HepG2 (cell line): ENCODE data around the gene SLC51B. TPM values are rescaled to one million over a fixed set of nuclear protein-coding genes. Genes with fewer than 3 reads are reported as not detected.

Source experiments
- CHD4 ChIP-seq: fragments of 200-600 bp; sonication (generic); IDR thresholded peaks from 2 replicates; pipeline ENCODE4 v1.7.0; 2017; ENCODE audit warnings: mild to moderate bottlenecking, low read length, borderline replicate concordance
- EEA1 ChIP-seq: sonication (generic); formaldehyde crosslinking; IDR thresholded peaks from 2 replicates; pipeline ENCODE4 v1.5.1; 2020; ENCODE audit warnings: mild to moderate bottlenecking, missing genetic modification reagents, borderline replicate concordance
- HNF4A ChIP-seq: sonication (generic); formaldehyde crosslinking; IDR thresholded peaks from 2 replicates; pipeline ENCODE4 v1.4.0; 2020; ENCODE audit warnings: missing genetic modification reagents
- HOXD1 ChIP-seq: sonication (generic); formaldehyde crosslinking; IDR thresholded peaks from 2 replicates; pipeline ENCODE4 v1.5.0; 2020; ENCODE audit warnings: missing genetic modification reagents
- KDM5A ChIP-seq: fragments of 200-600 bp; sonication (generic); IDR thresholded peaks from 2 replicates; pipeline ENCODE4 v1.7.0; 2018; ENCODE audit warnings: antibody characterized with exemption, mild to moderate bottlenecking, low read length, borderline replicate concordance
- MEIS1 ChIP-seq: sonication (generic); formaldehyde crosslinking; IDR thresholded peaks from 2 replicates; pipeline ENCODE4 v1.9.0; 2021; ENCODE audit warnings: mild to moderate bottlenecking, missing genetic modification reagents, moderate library complexity, borderline replicate concordance
- MYC ChIP-seq: sonication (generic); formaldehyde crosslinking; IDR thresholded peaks from 2 replicates; pipeline ENCODE4 v1.9.0; 2021; ENCODE audit warnings: missing genetic modification reagents, borderline replicate concordance
- NFATC3 ChIP-seq: sonication (generic); formaldehyde crosslinking; IDR thresholded peaks from 2 replicates; pipeline ENCODE4 v1.5.1; 2020; ENCODE audit warnings: mild to moderate bottlenecking, missing genetic modification reagents
- PRMT3 ChIP-seq: sonication (generic); formaldehyde crosslinking; IDR thresholded peaks from 2 replicates; pipeline ENCODE4 v1.8.1; 2022; ENCODE audit warnings: low read depth, mild to moderate bottlenecking, moderate library complexity, missing genetic modification reagents, borderline replicate concordance
- RCOR2 ChIP-seq: IDR thresholded peaks from 2 replicates; pipeline ENCODE4 v1.6.1; 2016; ENCODE audit warnings: missing biosample characterization, missing genetic modification reagents
- RFX5 ChIP-seq: IDR thresholded peaks from 2 replicates; pipeline ENCODE4 v1.6.1; 2011; ENCODE audit warnings: low read depth, low read length, improper control_type of control experiment
- SALL1 ChIP-seq: sonication (generic); formaldehyde crosslinking; IDR thresholded peaks from 2 replicates; pipeline ENCODE4 v1.8.0; 2022; ENCODE audit warnings: mild to moderate bottlenecking, missing genetic modification reagents
- ZBTB1 ChIP-seq: sonication (generic); formaldehyde crosslinking; IDR thresholded peaks from 2 replicates; pipeline ENCODE4 v1.4.0; 2020; ENCODE audit warnings: missing genetic modification reagents, borderline replicate concordance
- ZBTB42 ChIP-seq: sonication (generic); formaldehyde crosslinking; IDR thresholded peaks from 2 replicates; pipeline ENCODE4 v1.5.0; 2020; ENCODE audit warnings: mild to moderate bottlenecking, missing genetic modification reagents
- ZBTB46 ChIP-seq: sonication (generic); formaldehyde crosslinking; IDR thresholded peaks from 2 replicates; pipeline ENCODE4 v1.4.0; 2020; ENCODE audit warnings: mild to moderate bottlenecking, missing genetic modification reagents, borderline replicate concordance
- ZMYM4 ChIP-seq: sonication (generic); formaldehyde crosslinking; IDR thresholded peaks from 2 replicates; pipeline ENCODE4 v1.8.1; 2023; ENCODE audit warnings: mild to moderate bottlenecking, missing genetic modification reagents
- ZNF18 ChIP-seq: sonication (generic); formaldehyde crosslinking; IDR thresholded peaks from 2 replicates; pipeline ENCODE4 v1.8.0; 2022; ENCODE audit warnings: mild to moderate bottlenecking, missing genetic modification reagents; ENCODE audit not compliant: insufficient replicate concordance
- ZNF441 ChIP-seq: sonication (generic); formaldehyde crosslinking; IDR thresholded peaks from 2 replicates; pipeline ENCODE4 v1.7.0; 2021; ENCODE audit warnings: missing genetic modification reagents, borderline replicate concordance
- ZNF562 ChIP-seq: sonication (generic); formaldehyde crosslinking; IDR thresholded peaks from 2 replicates; pipeline ENCODE4 v1.8.0; 2022; ENCODE audit warnings: missing genetic modification reagents, borderline replicate concordance
- ZNF792 ChIP-seq: IDR thresholded peaks from 2 replicates; pipeline ENCODE4 v1.6.1; 2016
- ZNF891 ChIP-seq: sonication (generic); formaldehyde crosslinking; IDR thresholded peaks from 2 replicates; pipeline ENCODE4 v1.5.0; 2020; ENCODE audit warnings: mild to moderate bottlenecking, missing genetic modification reagents
- polyA plus RNA-seq, 8 experiments: library from polyadenylated mRNA; depleted of rRNA in 3 of 8; stranded (reverse) in 7 of 8; unstranded in 1 of 8; fragments of >200 nt; fragmentation: Illumina TruSeq in 4 of 8; extraction: Trizol in 4 of 8; gene quantifications; 2 replicates each; pipeline versions ENCODE4 v1.2.1 to v1.2.3, GENCODE V29; 2011 to 2016; ENCODE audit warnings: low read depth in 4 of 8, missing spikeins in 1 of 8, mixed read lengths in 1 of 8; ENCODE audit not compliant: insufficient read depth in 1 of 8
- total RNA-seq, 5 experiments: library from RNA; depleted of rRNA; stranded (reverse); fragments of >200 nt; fragmentation: Illumina TruSeq; extraction: Trizol; gene quantifications; 2 replicates each; pipeline ENCODE4 v1.2.3, GENCODE V29; 2016; ENCODE audit warnings: low read depth in 1 of 5
- TF ChIP-seq, protein P1 (sequence below): sonication (generic); formaldehyde crosslinking; conservative IDR thresholded peaks from 2 replicates; pipeline ENCODE4 v1.8.0; 2022; ENCODE audit warnings: mild to moderate bottlenecking, moderate library complexity, missing genetic modification reagents

SLC51B gene
- total and polyA plus RNA-seq, 2 of the 13 experiments (the other 11 are each of a cell fraction or from before 2014, with no cell fraction given), result 14.9 to 17.1 TPM

DNA sequence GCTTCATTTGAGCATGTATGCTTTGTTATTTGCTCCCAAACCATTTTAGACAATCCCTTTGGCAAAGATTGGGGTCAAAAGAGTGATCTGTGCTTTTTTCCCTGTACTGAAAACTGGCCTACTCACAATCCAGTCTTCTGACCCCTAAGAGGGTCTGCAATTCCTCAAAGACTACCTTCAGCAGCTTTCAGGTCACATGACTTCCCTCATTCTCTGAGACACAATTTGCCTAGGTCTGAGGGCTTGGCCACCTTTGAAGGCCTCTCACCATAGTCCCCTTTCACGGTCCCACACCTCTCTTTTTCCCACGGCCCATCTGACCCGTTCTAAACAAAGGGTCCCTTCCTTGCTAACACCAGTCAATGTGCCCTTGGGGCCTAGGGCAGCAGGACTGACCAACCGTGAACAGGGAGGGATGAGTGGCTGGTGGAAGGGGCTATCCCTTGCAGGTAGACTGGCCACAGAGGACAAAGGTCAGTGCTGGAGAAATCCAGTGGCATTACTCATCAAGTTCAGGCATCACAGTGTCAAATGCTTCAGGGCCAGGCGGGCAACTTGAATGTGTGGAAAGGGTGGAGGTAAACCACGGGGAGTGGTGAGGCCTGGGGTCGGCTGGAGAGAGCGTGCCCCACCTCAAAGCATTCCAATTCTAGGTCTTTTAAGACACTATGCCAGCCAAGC is 11.8 kb downstream of the SLC51B start (continued):
- TF ChIP-seq RCOR2 (CRISPR knock-in tag), result peak; percentile 75; the same call in 1 of the 2 replicates
- peak; percentile 95 for TF ChIP-seq HNF4A
- TF ChIP-seq EEA1 (CRISPR knock-in tag), result no peak
- TF ChIP-seq MEIS1, result peak; percentile 66; the same call in 1 of the 2 replicates
- TF ChIP-seq CHD4, result no peak
- no peak for TF ChIP-seq ZNF562 (CRISPR knock-in tag)
- peak; percentile 67; the same call in 1 of the 2 replicates for TF ChIP-seq ZNF792 (CRISPR knock-in tag)
- TF ChIP-seq ZBTB42 (CRISPR knock-in tag), result no peak
- no peak for TF ChIP-seq KDM5A
- TF ChIP-seq ZNF18, result no peak
- no peak for TF ChIP-seq PRMT3 (CRISPR knock-in tag)
- no peak for TF ChIP-seq ZNF441 (CRISPR knock-in tag)
- peak; percentile 87 for TF ChIP-seq SALL1 (CRISPR knock-in tag)
- peak; percentile 71 for TF ChIP-seq ZMYM4 (CRISPR knock-in tag)
- TF ChIP-seq RFX5, result no peak
- TF ChIP-seq, protein P1, sequence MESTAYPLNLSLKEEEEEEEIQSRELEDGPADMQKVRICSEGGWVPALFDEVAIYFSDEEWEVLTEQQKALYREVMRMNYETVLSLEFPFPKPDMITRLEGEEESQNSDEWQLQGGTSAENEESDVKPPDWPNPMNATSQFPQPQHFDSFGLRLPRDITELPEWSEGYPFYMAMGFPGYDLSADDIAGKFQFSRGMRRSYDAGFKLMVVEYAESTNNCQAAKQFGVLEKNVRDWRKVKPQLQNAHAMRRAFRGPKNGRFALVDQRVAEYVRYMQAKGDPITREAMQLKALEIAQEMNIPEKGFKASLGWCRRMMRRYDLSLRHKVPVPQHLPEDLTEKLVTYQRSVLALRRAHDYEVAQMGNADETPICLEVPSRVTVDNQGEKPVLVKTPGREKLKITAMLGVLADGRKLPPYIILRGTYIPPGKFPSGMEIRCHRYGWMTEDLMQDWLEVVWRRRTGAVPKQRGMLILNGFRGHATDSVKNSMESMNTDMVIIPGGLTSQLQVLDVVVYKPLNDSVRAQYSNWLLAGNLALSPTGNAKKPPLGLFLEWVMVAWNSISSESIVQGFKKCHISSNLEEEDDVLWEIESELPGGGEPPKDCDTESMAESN (CRISPR knock-in tag), result 0 out of 2 replicates have a peak, but pooled peaks have one; percentile 41
- TF ChIP-seq ZBTB46 (CRISPR knock-in tag), result no peak
- no peak for TF ChIP-seq NFATC3 (CRISPR knock-in tag)
- no peak for TF ChIP-seq ZBTB1 (CRISPR knock-in tag)
- TF ChIP-seq HOXD1 (CRISPR knock-in tag), result 0 out of 2 replicates have a peak, but pooled peaks have one; percentile 47
- TF ChIP-seq ZNF891 (CRISPR knock-in tag), result no peak
- TF ChIP-seq MYC, result peak; percentile 49; the same call in 1 of the 2 replicates
